Mesenchymal stem cell (in vitro differentiated cells and primary cell): ENCODE results near the gene ACOT6.

Experiments used
- DNase-seq: peaks from one replicate; pipeline ENCODE4 v3.0.0-alpha.2; 2013
- H2AFZ ChIP-seq: one replicate; pipeline ENCODE4 v1.6.1; 2013; ENCODE audit warnings: low read depth, mild to moderate bottlenecking, control low read depth, inconsistent platforms, low read length, moderate library complexity
- H2AK5ac ChIP-seq: 2 replicates; pipeline ENCODE4 v1.6.1; 2013; ENCODE audit warnings: low read length, moderate library complexity, mild to moderate bottlenecking, inconsistent platforms; ENCODE audit not compliant: severe bottlenecking
- H2BK120ac ChIP-seq: one replicate; pipeline ENCODE4 v1.6.1; 2013; ENCODE audit warnings: low read depth, mild to moderate bottlenecking, inconsistent platforms, low read length, moderate library complexity
- H2BK12ac ChIP-seq, 2 experiments: one replicate each; pipeline ENCODE4 v1.6.1; 2013; ENCODE audit warnings: inconsistent platforms in 2 of 2, low read length in 2 of 2, mild to moderate bottlenecking in 2 of 2, moderate library complexity in 2 of 2, control low read depth in 1 of 2
- H2BK15ac ChIP-seq: one replicate; pipeline ENCODE4 v1.6.1; 2013; ENCODE audit warnings: mild to moderate bottlenecking, low read depth, inconsistent platforms; ENCODE audit not compliant: poor library complexity, severe bottlenecking
- H2BK5ac ChIP-seq: 2 replicates; pipeline ENCODE4 v1.6.1; 2013; ENCODE audit warnings: low read depth, mild to moderate bottlenecking, low read length, control low read depth, inconsistent platforms; ENCODE audit not compliant: poor library complexity, severe bottlenecking
- H3K14ac ChIP-seq, 2 experiments: one replicate each; pipeline ENCODE4 v1.6.1; 2013; ENCODE audit warnings: inconsistent platforms in 2 of 2, low read length in 2 of 2, control low read depth in 1 of 2, mild to moderate bottlenecking in 1 of 2, moderate library complexity in 1 of 2
- H3K18ac ChIP-seq, 2 experiments: one replicate each; pipeline ENCODE4 v1.6.1; 2013; ENCODE audit warnings: inconsistent platforms in 2 of 2, low read length in 2 of 2, control low read depth in 1 of 2, low read depth in 1 of 2, mild to moderate bottlenecking in 1 of 2
- H3K23ac ChIP-seq, 2 experiments: one replicate each; pipeline ENCODE4 v1.6.1; 2013; ENCODE audit warnings: inconsistent platforms in 2 of 2, low read length in 2 of 2, mild to moderate bottlenecking in 2 of 2, moderate library complexity in 2 of 2, control low read depth in 1 of 2
- H3K27ac ChIP-seq: 2 replicates; pipeline ENCODE4 v1.5.1; 2013; ENCODE audit warnings: mild to moderate bottlenecking, moderate library complexity, low read length, control low read depth, inconsistent platforms; ENCODE audit not compliant: poor library complexity, severe bottlenecking
- H3K27me3 ChIP-seq, 2 experiments: 2 replicates each; pipeline versions ENCODE4 v1.6.1 to v1.7.0; 2013; ENCODE audit warnings: low read length in 2 of 2, mild to moderate bottlenecking in 2 of 2, moderate library complexity in 2 of 2, control low read depth in 1 of 2, inconsistent platforms in 1 of 2; ENCODE audit not compliant: control insufficient read depth in 1 of 2, insufficient read depth in 1 of 2
- H3K36me3 ChIP-seq, 2 experiments: 2 replicates each; pipeline versions ENCODE4 v1.6.1 to v1.7.0; 2013; ENCODE audit warnings: low read length in 2 of 2, control low read depth in 1 of 2, inconsistent platforms in 1 of 2, low read depth in 1 of 2, mild to moderate bottlenecking in 1 of 2; ENCODE audit not compliant: insufficient read depth in 2 of 2, control insufficient read depth in 1 of 2
- H3K4ac ChIP-seq, 2 experiments: one replicate each; pipeline ENCODE4 v1.6.1; 2013; ENCODE audit warnings: inconsistent platforms in 2 of 2, low read length in 2 of 2, mild to moderate bottlenecking in 2 of 2, moderate library complexity in 2 of 2, control low read depth in 1 of 2, low read depth in 1 of 2
- H3K4me1 ChIP-seq: 2 replicates; pipeline ENCODE4 v1.6.1; 2013; ENCODE audit warnings: low read depth, low read length, control low read depth; ENCODE audit not compliant: control insufficient read depth, insufficient read depth
- H3K4me2 ChIP-seq: 2 replicates; pipeline ENCODE4 v1.6.1; 2013; ENCODE audit warnings: low read length, mild to moderate bottlenecking, inconsistent platforms; ENCODE audit not compliant: poor library complexity, severe bottlenecking
- H3K4me3 ChIP-seq, 2 experiments: 2 replicates each; pipeline versions ENCODE4 v1.5.1 to v1.7.0; 2013; ENCODE audit warnings: low read length in 2 of 2, mild to moderate bottlenecking in 2 of 2, control low read depth in 1 of 2, low read depth in 1 of 2; ENCODE audit not compliant: insufficient read depth in 1 of 2
- H3K79me1 ChIP-seq: replicated peaks from 2 replicates; pipeline ENCODE4 v1.6.1; 2013; ENCODE audit warnings: mild to moderate bottlenecking, control low read depth, low read length, inconsistent platforms; ENCODE audit not compliant: poor library complexity, severe bottlenecking
- H3K9ac ChIP-seq: 2 replicates; pipeline ENCODE4 v1.7.0; 2013; ENCODE audit warnings: mild to moderate bottlenecking, low read length, moderate library complexity
- H3K9me3 ChIP-seq: 2 replicates; pipeline ENCODE4 v1.7.0; 2013; ENCODE audit warnings: mild to moderate bottlenecking, low read length; ENCODE audit not compliant: control insufficient read depth
- H4K8ac ChIP-seq: one replicate; pipeline ENCODE4 v1.6.1; 2013; ENCODE audit warnings: inconsistent platforms, mild to moderate bottlenecking, low read length, moderate library complexity
- H4K91ac ChIP-seq: one replicate; pipeline ENCODE4 v1.6.1; 2013; ENCODE audit warnings: mild to moderate bottlenecking, low read length, inconsistent platforms
- WGBS: methylation state at CpG from one replicate; pipeline ENCODE4 v1.1.7; 2013; ENCODE audit warnings: mixed read lengths; 5-methylcytosine and 5-hydroxymethylcytosine counted together

Gene ACOT6

GRCh38 chr14:73627151-73627558 lies 14.8 kb downstream of the ACOT6 start:
- Histone ChIP-seq H3K4me1 (no peaks in the 10 kb centered on the region), H3K9me3 (no peaks in the 10 kb centered on the region), H2BK5ac (no peak overlapping the region), H2BK15ac (no peak overlapping the region), H2AK5ac (no peak overlapping the region), H4K91ac (no peak overlapping the region), H3K4ac (no peak overlapping the region), H2AFZ (no peak overlapping the region), H3K79me1 (no peaks in the 10 kb centered on the region), H3K4me3 (no peak overlapping the region), H4K8ac (no peak overlapping the region), H3K18ac (no peak overlapping the region), H3K27me3 (no peaks in the 10 kb centered on the region), H3K27ac (no peak overlapping the region), H3K14ac (no peak overlapping the region), H2BK120ac (no peak overlapping the region), H3K4me2 (no peak overlapping the region), H3K23ac (no peak overlapping the region), H3K36me3 (no peaks in the 10 kb centered on the region), H3K9ac (no peak overlapping the region), H2BK12ac (no peak overlapping the region)
- WGBS: 91% methylated on average over 1 of the region's 2 CpGs
- no peak for DNase-seq

GRCh38 chr14:73630009-73630780 lies 17.9 kb downstream of the ACOT6 start:
- Histone ChIP-seq H3K79me1 (no peaks in the 10 kb centered on the region), H4K91ac (no peak overlapping the region), H3K23ac (no peak overlapping the region), H2AK5ac (no peak overlapping the region), H2AFZ (no peak overlapping the region), H2BK120ac (no peak overlapping the region), H3K4ac (no peak overlapping the region), H3K4me3 (no peak overlapping the region), H3K36me3 (no peaks in the 10 kb centered on the region), H3K9ac (no peak overlapping the region), H4K8ac (no peak overlapping the region), H2BK12ac (no peak overlapping the region), H3K14ac (no peak overlapping the region), H3K18ac (no peak overlapping the region), H2BK5ac (no peak overlapping the region), H3K27ac (no peak overlapping the region), H3K4me1 (peaks cover 12% of the 10 kb centered on the region), H2BK15ac (no peak overlapping the region), H3K27me3 (no peaks in the 10 kb centered on the region), H3K4me2 (no peak overlapping the region), H3K9me3 (no peaks in the 10 kb centered on the region)
- no peak for DNase-seq
- WGBS: 89% methylated on average over 10 of the region's 10 CpGs

GRCh38 chr14:73633116-73634010 lies 21.0 kb downstream of the ACOT6 start:
- H2BK15ac ChIP-seq: peak overlapping the region; percentile 84
- WGBS: 22% methylated on average over 43 of the region's 44 CpGs
- H4K91ac ChIP-seq: peak overlapping the region; percentile 35
- peak overlapping the region; percentile 72 for H3K9ac ChIP-seq
- H2BK120ac ChIP-seq: no peak overlapping the region
- H2BK12ac ChIP-seq: no peak overlapping the region
- H2AFZ ChIP-seq: peak overlapping the region; percentile 21
- H3K9me3 ChIP-seq: no peaks in the 10 kb centered on the region
- H3K79me1 ChIP-seq: no peaks in the 10 kb centered on the region
- H3K36me3 ChIP-seq: no peaks in the 10 kb centered on the region
- H2AK5ac ChIP-seq: no peak overlapping the region
- peak overlapping the region; percentile 95 for H4K8ac ChIP-seq
- H3K23ac ChIP-seq: no peak overlapping the region
- H3K4me1 ChIP-seq: peaks cover 12% of the 10 kb centered on the region
- H2BK5ac ChIP-seq: no peak overlapping the region
- peak overlapping the region in 1 of 2 experiments; percentile 24 for H3K4ac ChIP-seq
- H3K14ac ChIP-seq: no peak overlapping the region
- DNase-seq: peak; percentile 72
- H3K27ac ChIP-seq: no peak overlapping the region
- H3K4me3 ChIP-seq: peak overlapping the region; percentile 50 to 72
- no peaks in the 10 kb centered on the region for H3K27me3 ChIP-seq
- H3K4me2 ChIP-seq: peak overlapping the region; percentile 97
- peak overlapping the region; percentile 61 for H3K18ac ChIP-seq
